Measurements from ENCODE around the gene TUBA3E. TPM values are rescaled to one million over a fixed set of nuclear protein-coding genes. Genes with fewer than 3 reads are reported as not detected.
"Not testable (repeated sequence)": the region's sequence is repeated elsewhere in the genome, so short reads cannot be mapped to it uniquely, and the experiment has no call there.

The TUBA3E gene
- polyA plus RNA-seq (2012; ENCODE audit: missing spikeins): not detected

GRCh38 chr2:130198343-130198742 is at the start of gene TUBA3E:
Gene TUBA3E (minus strand): TSS chr2:130198439. CDS start chr2:130198360, 79 bp downstream.
- no peak for TF ChIP-seq POLR2AphosphoS5 (IDR thresholded peaks at IDR 0.05; ENCODE audit: low read depth, low read length)
- TF ChIP-seq POLR2A (IDR thresholded peaks at IDR 0.05; ENCODE audit: low read depth, low read length): no peak
- TF ChIP-seq TAF1 (IDR thresholded peaks at IDR 0.05; ENCODE audit: borderline replicate concordance, low read depth, low read length): no peak
- DNase-seq (ENCODE audit: insufficient read length) (no peak), FAIRE-seq (no peak)

DNA sequence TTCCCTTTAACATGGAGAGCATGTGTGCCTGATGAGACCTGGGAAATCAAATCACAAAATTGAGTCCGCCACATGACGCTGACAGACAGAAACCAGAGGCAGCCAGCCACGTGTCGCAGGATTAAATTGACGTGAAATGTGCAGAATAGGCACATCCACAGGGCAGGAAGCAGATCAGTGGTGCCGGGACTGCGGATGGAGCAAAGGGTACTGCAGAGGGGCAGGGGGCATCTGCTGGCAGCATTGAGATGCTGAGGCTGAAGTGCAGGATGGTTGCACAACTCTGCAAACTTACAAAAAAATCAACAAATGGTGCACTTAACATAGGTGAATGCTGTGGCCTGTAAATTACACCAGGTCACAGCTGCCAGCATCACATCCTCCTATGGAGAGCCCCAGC is 48.2 kb upstream of the TUBA3E start:
- TF ChIP-seq TAF1 (IDR thresholded peaks at IDR 0.05; ENCODE audit: borderline replicate concordance, low read depth, low read length) (no peak), POLR2AphosphoS5 (IDR thresholded peaks at IDR 0.05; ENCODE audit: low read depth, low read length) (no peak), POLR2A (IDR thresholded peaks at IDR 0.05; ENCODE audit: low read depth, low read length) (no peak)

DNA sequence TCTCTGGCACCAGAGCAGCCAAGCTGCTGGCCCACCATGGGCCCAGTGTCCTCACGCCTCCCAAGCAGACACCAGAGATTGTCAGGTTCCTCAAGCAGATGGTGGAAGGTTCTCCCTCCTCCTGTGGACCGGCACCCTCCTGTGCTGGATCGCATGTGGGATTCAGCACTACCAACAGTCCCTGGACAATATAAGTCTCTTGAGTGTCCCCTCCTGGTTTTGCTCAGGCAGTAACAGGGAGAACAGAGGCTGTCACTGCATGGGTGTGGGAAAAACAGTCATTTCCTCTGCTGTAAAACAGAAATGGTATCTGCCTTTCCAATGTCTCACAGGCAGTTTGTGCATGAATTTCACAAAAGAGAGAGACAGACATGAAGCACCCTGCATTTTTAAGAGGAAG is 47.7 kb upstream of the TUBA3E start:
- no peak for FAIRE-seq
- no peak for TF ChIP-seq TAF1 (IDR thresholded peaks at IDR 0.05; ENCODE audit: borderline replicate concordance, low read depth, low read length)
- no peak for TF ChIP-seq POLR2AphosphoS5 (IDR thresholded peaks at IDR 0.05; ENCODE audit: low read depth, low read length)
- TF ChIP-seq POLR2A (IDR thresholded peaks at IDR 0.05; ENCODE audit: low read depth, low read length): no peak
- DNase-seq (ENCODE audit: insufficient read length): no peak

More for the DNA sequence above, 48.2 kb upstream of the TUBA3E start:
- FAIRE-seq: no peak
- DNase-seq (ENCODE audit: insufficient read length): no peak

GRCh38 chr2:130243359-130243758 is 45.1 kb upstream of the TUBA3E start:
- FAIRE-seq: no peak
- no peak for DNase-seq (ENCODE audit: insufficient read length)
- TF ChIP-seq POLR2A (IDR thresholded peaks at IDR 0.05; ENCODE audit: low read depth, low read length) (no peak), POLR2AphosphoS5 (IDR thresholded peaks at IDR 0.05; ENCODE audit: low read depth, low read length) (no peak), TAF1 (IDR thresholded peaks at IDR 0.05; ENCODE audit: borderline replicate concordance, low read depth, low read length) (no peak)

- TF ChIP-seq POLR2AphosphoS5 (IDR thresholded peaks at IDR 0.05; ENCODE audit: low read depth, low read length) (no peak), TAF1 (IDR thresholded peaks at IDR 0.05; ENCODE audit: borderline replicate concordance, low read depth, low read length) (no peak), POLR2A (IDR thresholded peaks at IDR 0.05; ENCODE audit: low read depth, low read length) (no peak)
- FAIRE-seq (no peak), DNase-seq (ENCODE audit: insufficient read length) (no peak)
Measured at GRCh38 chr2:130241041-130241707, 42.9 kb upstream of the TUBA3E start.

GRCh38 chr2:130239581-130239980 is 41.3 kb upstream of the TUBA3E start:
- not testable (repeated sequence) for FAIRE-seq; DNase-seq (ENCODE audit: insufficient read length)

GRCh38 chr2:130233066-130233465 is 34.8 kb upstream of the TUBA3E start:
- DNase-seq (ENCODE audit: insufficient read length); FAIRE-seq: not testable (repeated sequence)

GRCh38 chr2:130231656-130232055 is 33.4 kb upstream of the TUBA3E start:
- no peak for DNase-seq (ENCODE audit: insufficient read length)
- no peak for FAIRE-seq
- TF ChIP-seq POLR2A (IDR thresholded peaks at IDR 0.05; ENCODE audit: low read depth, low read length): no peak
- no peak for TF ChIP-seq TAF1 (IDR thresholded peaks at IDR 0.05; ENCODE audit: borderline replicate concordance, low read depth, low read length)
- no peak for TF ChIP-seq POLR2AphosphoS5 (IDR thresholded peaks at IDR 0.05; ENCODE audit: low read depth, low read length)

- FAIRE-seq; DNase-seq (ENCODE audit: insufficient read length): not testable (repeated sequence)
Measured at GRCh38 chr2:130230907-130231306, 32.7 kb upstream of the TUBA3E start.

DNA sequence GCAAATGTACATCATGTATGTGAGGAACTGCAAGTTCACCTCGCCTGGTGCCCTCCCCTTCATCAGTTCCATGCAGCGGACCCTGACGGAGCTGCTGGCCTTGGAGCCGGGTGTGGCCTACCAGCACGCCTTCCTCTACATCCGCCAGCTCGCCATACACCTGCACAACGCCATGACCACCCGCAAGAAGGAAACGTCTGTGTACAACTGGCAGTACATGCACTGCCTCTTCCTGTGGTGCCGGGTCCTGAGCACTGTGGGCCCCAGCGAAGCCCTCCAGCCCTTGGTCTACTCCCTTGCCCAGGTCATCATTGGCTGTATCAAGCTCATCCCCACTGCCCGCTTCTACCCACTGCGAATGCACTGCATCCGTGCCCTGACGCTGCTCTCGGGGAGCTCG is 32.1 kb upstream of the TUBA3E start:
- DNase-seq (ENCODE audit: insufficient read length); FAIRE-seq: not testable (repeated sequence)

GRCh38 chr2:130229161-130229510 is 30.9 kb upstream of the TUBA3E start:
- not testable (repeated sequence) for FAIRE-seq; DNase-seq (ENCODE audit: insufficient read length)

GRCh38 chr2:130228467-130229160 is 30.4 kb upstream of the TUBA3E start:
- not testable (repeated sequence) for DNase-seq (ENCODE audit: insufficient read length); FAIRE-seq

GRCh38 chr2:130228005-130228404 is 29.8 kb upstream of the TUBA3E start:
- not testable (repeated sequence) for DNase-seq (ENCODE audit: insufficient read length); FAIRE-seq

DNA sequence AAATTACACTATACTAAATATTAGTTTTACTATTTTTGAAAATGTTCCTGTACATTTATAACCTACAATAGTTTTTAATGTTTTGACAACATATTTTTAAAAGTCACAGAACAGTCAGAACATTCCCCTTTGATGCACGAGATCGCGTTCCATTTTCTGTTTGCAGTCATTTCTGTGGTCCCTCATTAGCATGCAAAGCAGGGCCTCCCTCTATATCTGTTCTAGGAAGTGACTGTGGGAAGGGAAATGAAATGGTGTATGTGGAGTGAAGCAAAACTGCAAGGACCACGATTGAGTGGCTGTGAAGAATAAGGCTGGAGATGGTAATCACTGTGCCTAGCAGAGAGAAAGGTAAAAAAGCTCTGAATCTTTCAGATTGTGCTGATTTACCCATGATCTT is 24.3 kb upstream of the TUBA3E start:
- peak; percentile 95 for FAIRE-seq
- DNase-seq (ENCODE audit: insufficient read length): not testable (repeated sequence)

- not testable (repeated sequence) for FAIRE-seq; DNase-seq (ENCODE audit: insufficient read length)
Measured at GRCh38 chr2:130220505-130220904, 22.3 kb upstream of the TUBA3E start.

DNA sequence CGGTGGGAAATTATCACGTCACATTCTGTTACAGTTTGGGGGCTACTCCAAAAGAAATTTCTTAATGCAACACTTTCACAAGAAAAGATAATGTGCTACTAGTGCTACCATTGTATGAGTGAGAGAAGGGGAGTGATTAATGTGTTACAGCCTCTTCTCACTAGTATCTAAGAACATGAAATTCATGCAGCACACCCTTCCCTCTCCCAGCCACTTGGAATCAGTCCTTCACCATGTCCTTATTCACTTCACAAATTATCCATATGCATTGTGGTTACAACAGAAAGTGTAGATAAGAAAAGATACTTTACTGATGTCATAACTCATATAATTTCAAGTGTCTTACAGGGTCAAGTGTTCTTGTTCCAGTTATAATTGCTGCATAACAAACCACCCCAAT is 20.9 kb upstream of the TUBA3E start:
- not testable (repeated sequence) for DNase-seq (ENCODE audit: insufficient read length); FAIRE-seq

DNA sequence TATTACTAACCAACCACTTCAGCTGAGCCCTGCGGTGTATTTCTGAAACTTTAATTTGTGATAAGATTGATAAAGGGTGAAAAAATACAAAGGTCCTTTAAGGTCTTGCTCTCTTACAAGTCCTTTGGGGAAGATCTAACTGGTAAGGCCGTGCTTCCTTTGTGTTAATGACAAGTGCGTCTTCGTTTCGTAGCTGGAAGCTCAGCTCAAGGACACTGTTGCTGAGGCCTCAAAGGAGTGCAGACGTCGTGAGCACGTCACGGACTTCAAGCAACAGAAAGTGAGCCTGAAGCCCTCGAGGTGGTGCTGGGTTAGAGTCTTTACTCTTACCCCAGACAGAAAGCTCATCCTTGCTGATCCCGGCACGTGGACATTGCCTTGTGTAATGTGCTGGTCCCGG is 8.8 kb upstream of the TUBA3E start:
- FAIRE-seq; DNase-seq (ENCODE audit: insufficient read length): not testable (repeated sequence)

DNA sequence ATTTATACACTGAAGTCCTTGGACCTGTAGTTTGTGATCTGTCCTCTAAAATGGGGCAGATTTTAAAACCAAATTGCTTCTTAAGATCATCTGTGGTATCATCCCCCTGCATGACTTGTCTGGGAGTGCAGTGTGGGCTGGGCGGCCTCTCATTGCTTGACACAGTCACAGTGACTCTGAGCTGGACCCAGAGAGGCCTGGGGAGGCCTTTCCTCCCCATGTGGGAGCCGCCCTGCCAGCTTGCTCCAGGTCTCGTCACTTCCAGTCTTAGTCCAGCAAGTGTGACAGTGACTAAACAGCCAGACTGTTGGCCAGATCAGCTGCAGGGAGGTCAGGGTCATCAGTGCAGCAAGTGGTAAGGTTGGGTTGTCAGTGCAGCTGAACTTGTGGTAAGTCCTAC is 4.9 kb upstream of the TUBA3E start:
- not testable (repeated sequence) for FAIRE-seq; DNase-seq (ENCODE audit: insufficient read length)

GRCh38 chr2:130202518-130202917 is 4.3 kb upstream of the TUBA3E start:
- DNase-seq (ENCODE audit: insufficient read length); FAIRE-seq: not testable (repeated sequence)
